ENCODE measurements around the gene SUCLG2.
A peak's percentile ranks its signal among the peaks of the same experiment; 100 is the strongest.

Gene SUCLG2

GRCh38 chr3:67461667-67462142 is 192.7 kb downstream of the SUCLG2 start:
- peaks cover 34% of the 10 kb centered on the region for H3K36me3 Mint-ChIP-seq
- H3K27ac Mint-ChIP-seq: no peak overlapping the region
- H3K27me3 Mint-ChIP-seq: no peaks in the 10 kb centered on the region
- H3K9me3 Mint-ChIP-seq: no peaks in the 10 kb centered on the region
- no peak overlapping the region for H3K4me3 Mint-ChIP-seq
- H3K4me1 Mint-ChIP-seq: no peaks in the 10 kb centered on the region
- ATAC-seq: no peak

GRCh38 chr3:67460841-67461510 is 193.4 kb downstream of the SUCLG2 start:
- ATAC-seq: no peak
- Mint-ChIP-seq H3K4me3 (no peak overlapping the region), H3K9me3 (no peaks in the 10 kb centered on the region), H3K36me3 (peaks cover 37% of the 10 kb centered on the region), H3K27ac (no peak overlapping the region), H3K27me3 (no peaks in the 10 kb centered on the region), H3K4me1 (no peaks in the 10 kb centered on the region)

- H3K27ac Mint-ChIP-seq: no peak overlapping the region
- H3K4me1 Mint-ChIP-seq: no peaks in the 10 kb centered on the region
- no peaks in the 10 kb centered on the region for H3K27me3 Mint-ChIP-seq
- no peak overlapping the region for H3K4me3 Mint-ChIP-seq
- no peaks in the 10 kb centered on the region for H3K9me3 Mint-ChIP-seq
- H3K36me3 Mint-ChIP-seq: peaks cover 37% of the 10 kb centered on the region
- ATAC-seq: no peak
These were observed 194.6 kb downstream of the SUCLG2 start for GRCh38 chr3:67459796-67460195.

GRCh38 chr3:67458896-67459530 is 195.4 kb downstream of the SUCLG2 start:
- ATAC-seq: no peak
- Mint-ChIP-seq H3K9me3 (no peaks in the 10 kb centered on the region), H3K36me3 (peaks cover 32% of the 10 kb centered on the region), H3K27ac (no peak overlapping the region), H3K27me3 (no peaks in the 10 kb centered on the region), H3K4me1 (no peaks in the 10 kb centered on the region), H3K4me3 (no peak overlapping the region)

- no peak for ATAC-seq
- H3K36me3 Mint-ChIP-seq: peaks cover 32% of the 10 kb centered on the region
- no peaks in the 10 kb centered on the region for H3K27me3 Mint-ChIP-seq
- no peak overlapping the region for H3K27ac Mint-ChIP-seq
- no peak overlapping the region for H3K4me3 Mint-ChIP-seq
- no peaks in the 10 kb centered on the region for H3K9me3 Mint-ChIP-seq
- no peaks in the 10 kb centered on the region for H3K4me1 Mint-ChIP-seq
These were observed 196.0 kb downstream of the SUCLG2 start for GRCh38 chr3:67458408-67458807.

- Mint-ChIP-seq H3K4me1 (no peaks in the 10 kb centered on the region), H3K4me3 (no peak overlapping the region), H3K27me3 (no peaks in the 10 kb centered on the region), H3K9me3 (no peaks in the 10 kb centered on the region), H3K36me3 (peaks cover 22% of the 10 kb centered on the region), H3K27ac (no peak overlapping the region)
- ATAC-seq: no peak
These were observed 200.8 kb downstream of the SUCLG2 start for GRCh38 chr3:67453628-67454027.

GRCh38 chr3:67450153-67450552 is 204.3 kb downstream of the SUCLG2 start:
- Mint-ChIP-seq H3K4me1 (no peaks in the 10 kb centered on the region), H3K36me3 (peaks cover 7% of the 10 kb centered on the region), H3K27ac (no peak overlapping the region), H3K9me3 (no peaks in the 10 kb centered on the region), H3K27me3 (no peaks in the 10 kb centered on the region), H3K4me3 (no peak overlapping the region)
- no peak for ATAC-seq

GRCh38 chr3:67447393-67447792 is 207.0 kb downstream of the SUCLG2 start:
- H3K27ac Mint-ChIP-seq: no peak overlapping the region
- H3K9me3 Mint-ChIP-seq: peaks cover 4% of the 10 kb centered on the region
- no peaks in the 10 kb centered on the region for H3K27me3 Mint-ChIP-seq
- no peaks in the 10 kb centered on the region for H3K4me1 Mint-ChIP-seq
- no peak for ATAC-seq
- peaks cover 8% of the 10 kb centered on the region for H3K36me3 Mint-ChIP-seq
- H3K4me3 Mint-ChIP-seq: no peak overlapping the region

GRCh38 chr3:67437789-67438188 is 216.6 kb downstream of the SUCLG2 start:
- no peak overlapping the region for H3K4me3 Mint-ChIP-seq
- peaks cover 28% of the 10 kb centered on the region for H3K4me1 Mint-ChIP-seq
- H3K9me3 Mint-ChIP-seq: peaks cover 10% of the 10 kb centered on the region
- no peak for ATAC-seq
- no peaks in the 10 kb centered on the region for H3K27me3 Mint-ChIP-seq
- H3K27ac Mint-ChIP-seq: peak overlapping the region; percentile 42
- H3K36me3 Mint-ChIP-seq: peaks cover 57% of the 10 kb centered on the region

GRCh38 chr3:67437090-67437489 is 217.3 kb downstream of the SUCLG2 start:
- ATAC-seq: no peak
- H3K4me3 Mint-ChIP-seq: no peak overlapping the region
- peaks cover 28% of the 10 kb centered on the region for H3K4me1 Mint-ChIP-seq
- no peak overlapping the region for H3K27ac Mint-ChIP-seq
- H3K9me3 Mint-ChIP-seq: peaks cover 10% of the 10 kb centered on the region
- peaks cover 60% of the 10 kb centered on the region for H3K36me3 Mint-ChIP-seq
- H3K27me3 Mint-ChIP-seq: no peaks in the 10 kb centered on the region

- Mint-ChIP-seq H3K27ac (no peak overlapping the region), H3K27me3 (no peaks in the 10 kb centered on the region), H3K4me1 (peaks cover 15% of the 10 kb centered on the region)
These were observed 221.3 kb downstream of the SUCLG2 start for GRCh38 chr3:67433109-67433508.

GRCh38 chr3:67431887-67432286 is 222.5 kb downstream of the SUCLG2 start:
- H3K27me3 Mint-ChIP-seq: no peaks in the 10 kb centered on the region
- H3K4me3 Mint-ChIP-seq: no peak overlapping the region
- H3K4me1 Mint-ChIP-seq: peaks cover 12% of the 10 kb centered on the region
- H3K9me3 Mint-ChIP-seq: peaks cover 7% of the 10 kb centered on the region
- no peak overlapping the region for H3K27ac Mint-ChIP-seq
- H3K36me3 Mint-ChIP-seq: peaks cover 58% of the 10 kb centered on the region
- no peak for ATAC-seq

More at GRCh38 chr3:67433109-67433508, 221.3 kb downstream of the SUCLG2 start:
- no peak overlapping the region for H3K4me3 Mint-ChIP-seq
- no peak for ATAC-seq
- peaks cover 8% of the 10 kb centered on the region for H3K9me3 Mint-ChIP-seq
- peaks cover 57% of the 10 kb centered on the region for H3K36me3 Mint-ChIP-seq

GRCh38 chr3:67423722-67424121 is 230.7 kb downstream of the SUCLG2 start:
- ATAC-seq: no peak
- Mint-ChIP-seq H3K4me1 (no peaks in the 10 kb centered on the region), H3K36me3 (peaks cover 69% of the 10 kb centered on the region), H3K9me3 (peaks cover 14% of the 10 kb centered on the region), H3K27me3 (no peaks in the 10 kb centered on the region), H3K27ac (no peak overlapping the region), H3K4me3 (no peak overlapping the region)

GRCh38 chr3:67421912-67422311 is 232.5 kb downstream of the SUCLG2 start:
- Mint-ChIP-seq H3K4me1 (no peaks in the 10 kb centered on the region), H3K27me3 (no peaks in the 10 kb centered on the region), H3K36me3 (peaks cover 67% of the 10 kb centered on the region), H3K4me3 (no peak overlapping the region), H3K9me3 (peaks cover 14% of the 10 kb centered on the region), H3K27ac (no peak overlapping the region)
- no peak for ATAC-seq

- no peak for ATAC-seq
- H3K4me1 Mint-ChIP-seq: no peaks in the 10 kb centered on the region
- H3K36me3 Mint-ChIP-seq: peaks cover 71% of the 10 kb centered on the region
- no peak overlapping the region for H3K27ac Mint-ChIP-seq
- no peaks in the 10 kb centered on the region for H3K27me3 Mint-ChIP-seq
- no peak overlapping the region for H3K4me3 Mint-ChIP-seq
- H3K9me3 Mint-ChIP-seq: peaks cover 14% of the 10 kb centered on the region
These were observed 234.6 kb downstream of the SUCLG2 start for GRCh38 chr3:67419779-67420178.

- Mint-ChIP-seq H3K4me1 (no peaks in the 10 kb centered on the region), H3K36me3 (peaks cover 69% of the 10 kb centered on the region), H3K27me3 (no peaks in the 10 kb centered on the region), H3K4me3 (no peak overlapping the region), H3K27ac (no peak overlapping the region), H3K9me3 (peaks cover 14% of the 10 kb centered on the region)
- no peak for ATAC-seq
These were observed 235.2 kb downstream of the SUCLG2 start for GRCh38 chr3:67419218-67419529.

Measured in stimulated activated memory B cell treated with anti-CD40 and anti-IgM and Interleukin-4, amounts not matched to agents 10 μg/mL and 1 μg/mL and 100 μg/mL, for 72 hours (primary cell).